Mesendoderm (in vitro differentiated cells): Measurements from ENCODE around the gene DIAPH3.

Source experiments
- DNase-seq: peaks from one replicate; pipeline ENCODE4 v3.0.0; 2013
- H2AK5ac ChIP-seq: 2 replicates; pipeline ENCODE4 v1.6.1; 2013; ENCODE audit warnings: low read length, inconsistent platforms
- H2BK120ac ChIP-seq: 2 replicates; pipeline ENCODE4 v1.6.1; 2013; ENCODE audit warnings: low read depth, mild to moderate bottlenecking, low read length, moderate library complexity, mixed read lengths
- H2BK15ac ChIP-seq: replicated peaks from 2 replicates; pipeline ENCODE4 v1.6.1; 2013; ENCODE audit warnings: low read depth, mild to moderate bottlenecking, moderate library complexity
- H2BK5ac ChIP-seq: 2 replicates; pipeline ENCODE4 v1.6.1; 2013; ENCODE audit warnings: low read length, inconsistent platforms
- H3K18ac ChIP-seq: 2 replicates; pipeline ENCODE4 v1.6.1; 2013; ENCODE audit warnings: mild to moderate bottlenecking, low read length, mixed read lengths
- H3K23ac ChIP-seq: one replicate; pipeline ENCODE4 v1.6.1; 2013; ENCODE audit warnings: low read length
- H3K27ac ChIP-seq: 2 replicates; pipeline ENCODE4 v1.5.1; 2013; ENCODE audit warnings: low read depth, mild to moderate bottlenecking, inconsistent platforms, low read length, moderate library complexity
- H3K27me3 ChIP-seq: 2 replicates; pipeline ENCODE4 v1.6.1; 2013; ENCODE audit warnings: low read length, control low read depth, mild to moderate bottlenecking, inconsistent platforms; ENCODE audit not compliant: insufficient read depth, poor library complexity
- H3K36me3 ChIP-seq: 2 replicates; pipeline ENCODE4 v1.6.1; 2013; ENCODE audit warnings: low read length, inconsistent platforms; ENCODE audit not compliant: control insufficient read depth, insufficient read depth
- H3K4ac ChIP-seq: one replicate; pipeline ENCODE4 v1.6.1; 2013; ENCODE audit warnings: low read depth, mild to moderate bottlenecking, low read length, moderate library complexity
- H3K4me1 ChIP-seq: 2 replicates; pipeline ENCODE4 v1.6.1; 2013; ENCODE audit warnings: low read depth, low read length, inconsistent platforms; ENCODE audit not compliant: control insufficient read depth
- H3K4me2 ChIP-seq: 2 replicates; pipeline ENCODE4 v1.6.1; 2013; ENCODE audit warnings: low read length
- H3K4me3 ChIP-seq: 2 replicates; pipeline ENCODE4 v1.5.1; 2013; ENCODE audit warnings: mild to moderate bottlenecking, low read length
- H3K56ac ChIP-seq: one replicate; pipeline ENCODE4 v1.6.1; 2013; ENCODE audit warnings: low read length
- H3K79me1 ChIP-seq: 2 replicates; pipeline ENCODE4 v1.6.1; 2013; ENCODE audit warnings: low read length, inconsistent platforms
- H3K79me2 ChIP-seq: 2 replicates; pipeline ENCODE4 v1.6.1; 2013; ENCODE audit warnings: mild to moderate bottlenecking, low read length; ENCODE audit not compliant: control insufficient read depth, insufficient read depth
- H3K9ac ChIP-seq: 2 replicates; pipeline ENCODE4 v1.6.1; 2013; ENCODE audit warnings: low read length, inconsistent platforms
- H4K5ac ChIP-seq: one replicate; pipeline ENCODE4 v1.6.1; 2013; ENCODE audit warnings: low read length
- H4K8ac ChIP-seq: one replicate; pipeline ENCODE4 v1.6.1; 2013; ENCODE audit warnings: low read depth, mild to moderate bottlenecking, control low read depth, low read length, moderate library complexity
- WGBS: extraction: QIAGEN DNeasy Blood & Tissue Kit; methylation state at CpG from one replicate; pipeline ENCODE4 v1.1.7; 2013; ENCODE audit warnings: low lambda C conversion rate, missing lambda C conversion rate; ENCODE audit not compliant: insufficient coverage; ENCODE audit errors: extremely low coverage; 5-methylcytosine and 5-hydroxymethylcytosine counted together

The DIAPH3 gene

GRCh38 chr13:60152114-60152513 is 11.6 kb downstream of the DIAPH3 start:
- no peak overlapping the region for H3K9ac ChIP-seq
- H3K18ac ChIP-seq, result no peak overlapping the region
- H3K4ac ChIP-seq, result no peak overlapping the region
- H3K23ac ChIP-seq, result no peak overlapping the region
- no peak overlapping the region for H2BK120ac ChIP-seq
- H3K27ac ChIP-seq, result no peak overlapping the region
- no peak overlapping the region for H3K4me3 ChIP-seq
- DNase-seq, result no peak
- no peak overlapping the region for H3K4me2 ChIP-seq
- no peaks in the 10 kb centered on the region for H3K36me3 ChIP-seq
- no peak overlapping the region for H3K56ac ChIP-seq
- no peak overlapping the region for H2BK15ac ChIP-seq
- H4K5ac ChIP-seq, result no peak overlapping the region
- peaks cover 65% of the 10 kb centered on the region for H3K79me2 ChIP-seq
- no peaks in the 10 kb centered on the region for H3K4me1 ChIP-seq
- H3K27me3 ChIP-seq, result no peaks in the 10 kb centered on the region
- H4K8ac ChIP-seq, result no peak overlapping the region
- peaks cover 13% of the 10 kb centered on the region for H3K79me1 ChIP-seq
- H2AK5ac ChIP-seq, result no peak overlapping the region
- H2BK5ac ChIP-seq, result no peak overlapping the region

- Histone ChIP-seq H3K79me1 (peaks cover 18% of the 10 kb centered on the region), H3K79me2 (peaks cover 63% of the 10 kb centered on the region), H3K4me1 (peaks cover 3% of the 10 kb centered on the region), H3K4me3 (no peak overlapping the region), H3K36me3 (no peaks in the 10 kb centered on the region), H2BK15ac (no peak overlapping the region), H4K5ac (no peak overlapping the region), H3K4ac (no peak overlapping the region), H2BK120ac (no peak overlapping the region), H3K9ac (no peak overlapping the region), H3K4me2 (no peak overlapping the region), H2AK5ac (no peak overlapping the region), H3K18ac (no peak overlapping the region), H3K23ac (no peak overlapping the region), H3K56ac (no peak overlapping the region), H3K27me3 (no peaks in the 10 kb centered on the region), H3K27ac (no peak overlapping the region), H4K8ac (no peak overlapping the region), H2BK5ac (no peak overlapping the region)
- DNase-seq, result no peak
- WGBS, result no CpG with 5 or more reads among the region's 2 CpGs
Measured at GRCh38 chr13:60150538-60150937, 13.2 kb downstream of the DIAPH3 start.

GRCh38 chr13:60148918-60149317 is 14.8 kb downstream of the DIAPH3 start:
- H2BK120ac ChIP-seq, result no peak overlapping the region
- no peak overlapping the region for H3K4me2 ChIP-seq
- no CpG with 5 or more reads among the region's 4 CpGs for WGBS
- H3K56ac ChIP-seq, result no peak overlapping the region
- no peak overlapping the region for H3K18ac ChIP-seq
- peaks cover 8% of the 10 kb centered on the region for H3K4me1 ChIP-seq
- no peak overlapping the region for H4K8ac ChIP-seq
- no peak overlapping the region for H4K5ac ChIP-seq
- H3K36me3 ChIP-seq, result no peaks in the 10 kb centered on the region
- no peak overlapping the region for H3K4ac ChIP-seq
- DNase-seq, result no peak
- no peak overlapping the region for H3K27ac ChIP-seq
- no peak overlapping the region for H3K4me3 ChIP-seq
- H3K79me2 ChIP-seq, result peaks cover 70% of the 10 kb centered on the region
- H2AK5ac ChIP-seq, result no peak overlapping the region
- H2BK5ac ChIP-seq, result no peak overlapping the region
- peaks cover 26% of the 10 kb centered on the region for H3K79me1 ChIP-seq
- H3K9ac ChIP-seq, result no peak overlapping the region
- no peaks in the 10 kb centered on the region for H3K27me3 ChIP-seq
- no peak overlapping the region for H3K23ac ChIP-seq
- H2BK15ac ChIP-seq, result no peak overlapping the region

GRCh38 chr13:60147361-60147760 is 16.4 kb downstream of the DIAPH3 start:
- Histone ChIP-seq H3K79me2 (peaks cover 78% of the 10 kb centered on the region), H3K23ac (no peak overlapping the region), H2AK5ac (no peak overlapping the region), H2BK5ac (no peak overlapping the region), H3K36me3 (no peaks in the 10 kb centered on the region), H3K56ac (no peak overlapping the region), H2BK15ac (no peak overlapping the region), H4K5ac (no peak overlapping the region), H3K27me3 (no peaks in the 10 kb centered on the region), H3K4ac (no peak overlapping the region), H2BK120ac (no peak overlapping the region), H3K9ac (no peak overlapping the region), H3K18ac (no peak overlapping the region), H3K27ac (no peak overlapping the region), H3K4me3 (no peak overlapping the region), H3K79me1 (peaks cover 32% of the 10 kb centered on the region), H4K8ac (no peak overlapping the region), H3K4me1 (peaks cover 12% of the 10 kb centered on the region), H3K4me2 (no peak overlapping the region)
- no peak for DNase-seq

GRCh38 chr13:60146471-60146870 is 17.3 kb downstream of the DIAPH3 start:
- H3K79me1 ChIP-seq, result peaks cover 34% of the 10 kb centered on the region
- no peak overlapping the region for H3K4me2 ChIP-seq
- no peak overlapping the region for H3K4ac ChIP-seq
- H3K4me1 ChIP-seq, result peaks cover 12% of the 10 kb centered on the region
- no peak overlapping the region for H3K56ac ChIP-seq
- H2BK5ac ChIP-seq, result no peak overlapping the region
- no CpG with 5 or more reads among the region's 2 CpGs for WGBS
- H3K4me3 ChIP-seq, result no peak overlapping the region
- no peak overlapping the region for H2BK120ac ChIP-seq
- no peaks in the 10 kb centered on the region for H3K27me3 ChIP-seq
- no peak overlapping the region for H3K23ac ChIP-seq
- H4K8ac ChIP-seq, result no peak overlapping the region
- no peak overlapping the region for H3K9ac ChIP-seq
- no peak overlapping the region for H3K27ac ChIP-seq
- no peak overlapping the region for H4K5ac ChIP-seq
- H3K18ac ChIP-seq, result no peak overlapping the region
- H3K36me3 ChIP-seq, result no peaks in the 10 kb centered on the region
- H3K79me2 ChIP-seq, result peaks cover 78% of the 10 kb centered on the region
- H2BK15ac ChIP-seq, result no peak overlapping the region
- H2AK5ac ChIP-seq, result no peak overlapping the region
- DNase-seq, result no peak

GRCh38 chr13:60143775-60144174 is 20.0 kb downstream of the DIAPH3 start:
- H3K4me3 ChIP-seq, result no peak overlapping the region

More at GRCh38 chr13:60143775-60144174, 20.0 kb downstream of the DIAPH3 start:
- no peak overlapping the region for H3K4me2 ChIP-seq
- H2BK15ac ChIP-seq, result no peak overlapping the region
- WGBS, result no CpG with 5 or more reads among the region's 3 CpGs
- DNase-seq, result peak; percentile 36
- H4K5ac ChIP-seq, result no peak overlapping the region
- no peak overlapping the region for H2BK5ac ChIP-seq
- peaks cover 12% of the 10 kb centered on the region for H3K4me1 ChIP-seq
- H3K79me1 ChIP-seq, result peaks cover 29% of the 10 kb centered on the region
- H4K8ac ChIP-seq, result no peak overlapping the region
- no peak overlapping the region for H3K27ac ChIP-seq
- no peak overlapping the region for H2AK5ac ChIP-seq
- H3K79me2 ChIP-seq, result peaks cover 70% of the 10 kb centered on the region
- H3K27me3 ChIP-seq, result no peaks in the 10 kb centered on the region
- H3K56ac ChIP-seq, result no peak overlapping the region
- no peak overlapping the region for H3K18ac ChIP-seq
- no peak overlapping the region for H3K9ac ChIP-seq
- H2BK120ac ChIP-seq, result no peak overlapping the region
- H3K4ac ChIP-seq, result no peak overlapping the region
- H3K36me3 ChIP-seq, result no peaks in the 10 kb centered on the region
- no peak overlapping the region for H3K23ac ChIP-seq
